Kasumi-1 (cell line): ENCODE measurements around the gene LRRC45.
"Not testable (repeated sequence)": the region's sequence is repeated elsewhere in the genome, so short reads cannot be mapped to it uniquely, and the experiment has no call there.

Experiments used
- DNase-seq, 2 experiments: peaks; one replicate each; lab custom pipeline; 2025; lab: John Stamatoyannopoulos, UW

The LRRC45 gene

GRCh38 chr17:82035488-82035887 lies 12.4 kb downstream of the LRRC45 start:
- DNase-seq = no peak

GRCh38 chr17:82035956-82036633 lies 13.0 kb downstream of the LRRC45 start:
- no peak for DNase-seq

GRCh38 chr17:82036634-82037091 lies 13.6 kb downstream of the LRRC45 start:
- no peak for DNase-seq

- peak; percentile 98 to 99 for DNase-seq
These were observed 14.2 kb downstream of the LRRC45 start, which contains the start of gene DCXR for GRCh38 chr17:82037092-82037888. Gene DCXR (minus strand): TSS chr17:82037697. CDS start chr17:82037682, 15 bp downstream.

- no peak for DNase-seq
These were observed 14.7 kb downstream of the LRRC45 start for GRCh38 chr17:82037889-82038195.

- not testable (repeated sequence) for DNase-seq
These were observed 15.8 kb downstream of the LRRC45 start for GRCh38 chr17:82038796-82039409.

- DNase-seq = no peak
These were observed 16.7 kb downstream of the LRRC45 start for GRCh38 chr17:82039695-82040299.

- no peak for DNase-seq
These were observed 18.2 kb downstream of the LRRC45 start for GRCh38 chr17:82041144-82041814.

- no peak for DNase-seq
These were observed 19.5 kb downstream of the LRRC45 start for GRCh38 chr17:82042649-82043048.

- DNase-seq = no peak
These were observed 20.4 kb downstream of the LRRC45 start for GRCh38 chr17:82043507-82043906.

GRCh38 chr17:82045936-82046484 lies 22.9 kb downstream of the LRRC45 start:
- no peak for DNase-seq

- DNase-seq = no peak
These were observed 23.8 kb downstream of the LRRC45 start for GRCh38 chr17:82046903-82047302.

GRCh38 chr17:82047379-82047778 lies 24.3 kb downstream of the LRRC45 start:
- DNase-seq = no peak

GRCh38 chr17:82047914-82048570 lies 24.9 kb downstream of the LRRC45 start:
- DNase-seq = no peak

- DNase-seq = no peak
These were observed 25.5 kb downstream of the LRRC45 start for GRCh38 chr17:82048571-82048971.

- DNase-seq = no peak
These were observed 26.0 kb downstream of the LRRC45 start for GRCh38 chr17:82049106-82049505.

GRCh38 chr17:82049521-82049971 lies 26.4 kb downstream of the LRRC45 start:
- DNase-seq = no peak

- no peak for DNase-seq
These were observed 27.2 kb downstream of the LRRC45 start for GRCh38 chr17:82050152-82050760.

GRCh38 chr17:82050761-82051641 lies 27.9 kb downstream of the LRRC45 start:
- no peak for DNase-seq
